Measurements from ENCODE around the gene CXCL17.

The CXCL17 gene

GRCh38 chr19:42397263-42398166 lies 45.2 kb downstream of the CXCL17 start:
- Histone ChIP-seq H3K4me3 (peak overlapping the region; percentile 75), H3K27ac (peak overlapping the region; percentile 64 to 92)
- no peak for TF ChIP-seq CTCF (IDR thresholded peaks at IDR 0.05)
- no peak for DNase-seq (ENCODE audit: low spot score)

- Histone ChIP-seq H3K27ac (peak overlapping the region; percentile 64 to 92), H3K4me3 (peak overlapping the region; percentile 75)
- peak; percentile 99 for DNase-seq (ENCODE audit: low spot score)
- TF ChIP-seq CTCF (IDR thresholded peaks at IDR 0.05) = no peak
These were observed 46.1 kb downstream of the CXCL17 start for GRCh38 chr19:42396381-42397262.

GRCh38 chr19:42394751-42395150 lies 48.0 kb downstream of the CXCL17 start:
- no peak for DNase-seq (ENCODE audit: low spot score)
- Histone ChIP-seq H3K4me3 (no peak overlapping the region), H3K27ac (no peak overlapping the region)
- TF ChIP-seq CTCF (IDR thresholded peaks at IDR 0.05) = no peak

- no peak for DNase-seq (ENCODE audit: low spot score)
- Histone ChIP-seq H3K27ac (no peak overlapping the region), H3K4me3 (no peak overlapping the region)
- no peak for TF ChIP-seq CTCF (IDR thresholded peaks at IDR 0.05)
These were observed 50.6 kb downstream of the CXCL17 start for GRCh38 chr19:42392165-42392564.

GRCh38 chr19:42389899-42390298 lies 52.8 kb downstream of the CXCL17 start, which contains the start of gene CNFN:
Gene CNFN, minus strand, starts transcription at chr19:42390297. Its CDS starts 1,260 bp downstream, at chr19:42389037.
- no peak within 1 kb of the TSS for H3K27ac ChIP-seq
- no peak within 1 kb of the TSS for H3K4me3 ChIP-seq
- no peak for TF ChIP-seq CTCF (IDR thresholded peaks at IDR 0.05)
- DNase-seq (ENCODE audit: low spot score) = no peak

- no peak overlapping the region for H3K27ac ChIP-seq
- no peak for DNase-seq (ENCODE audit: low spot score)
- no peak overlapping the region for H3K4me3 ChIP-seq
- TF ChIP-seq CTCF (IDR thresholded peaks at IDR 0.05) = no peak
These were observed 53.8 kb downstream of the CXCL17 start for GRCh38 chr19:42388851-42389489.

All from coronary artery (tissue), 2 donors.